Endothelial cell of umbilical vein (primary cell): Measurements from ENCODE around the gene IZUMO4. TPM values are rescaled to one million over a fixed set of nuclear protein-coding genes. Genes with fewer than 3 reads are reported as not detected.
"Not testable (repeated sequence)": the region's sequence is repeated elsewhere in the genome, so short reads cannot be mapped to it uniquely, and the experiment has no call there.

Experiments
- BruUV-seq: library from RNA; stranded (reverse); fragments of 400-500 nt; replicated peaks from 2 replicates; lab custom pipeline; 2021; lab: Mats Ljungman, UMichigan
- CTCF ChIA-PET: fragments of 300-600, 350-600 bp; sonication (Branson Sonifier 250); formaldehyde crosslinking; loops from one replicate; lab custom pipeline; 2021; ENCODE audit warnings: antibody characterized with exemption, inconsistent platforms; lab: Charles Lee
- POLR2A ChIA-PET: fragments of 300-600, 350-600 bp; sonication (Branson Sonifier 250); formaldehyde crosslinking; loops from one replicate; lab custom pipeline; 2021; ENCODE audit warnings: antibody characterized with exemption, inconsistent platforms; lab: Charles Lee
- DNase-seq: peaks from one replicate; pipeline ENCODE4 v3.0.0-alpha.2; 2011; ENCODE audit warnings: low read depth, low spot score
- FAIRE-seq: peaks from 2 replicates; lab custom pipeline; 2011; peaks lifted over from hg19 to GRCh38; lab: Jason Lieb, UNC
- H2AFZ ChIP-seq: 2 replicates; pipeline ENCODE4 v1.6.0; 2012; ENCODE audit warnings: low read depth, low read length, control low read depth, inconsistent platforms
- H3K27ac ChIP-seq: 2 replicates; pipeline ENCODE4 v1.5.1; 2011; ENCODE audit warnings: low read depth, mild to moderate bottlenecking, control low read depth, low read length, moderate library complexity; ENCODE audit not compliant: insufficient read depth
- H3K27me3 ChIP-seq, 2 experiments: 2 replicates each; pipeline versions ENCODE4 v1.6.0 to v1.6.1; 2011; ENCODE audit warnings: low read length in 2 of 2, mixed read lengths in 1 of 2; ENCODE audit not compliant: control insufficient read depth in 2 of 2, insufficient read depth in 2 of 2
- H3K36me3 ChIP-seq, 2 experiments: 2 replicates in 1 of 2; 3 replicates in 1 of 2; pipeline ENCODE4 v1.5.1; 2011; ENCODE audit warnings: low read length in 2 of 2, mild to moderate bottlenecking in 1 of 2, moderate library complexity in 1 of 2; ENCODE audit not compliant: control insufficient read depth in 2 of 2, insufficient read depth in 2 of 2; ENCODE audit errors: extremely low read depth in 1 of 2
- H3K4me1 ChIP-seq: 3 replicates; pipeline ENCODE4 v1.5.1; 2011; ENCODE audit warnings: mild to moderate bottlenecking, low read length; ENCODE audit not compliant: control insufficient read depth, insufficient read depth; ENCODE audit errors: extremely low read depth
- H3K4me2 ChIP-seq: 2 replicates; pipeline ENCODE4 v1.6.1; 2011; ENCODE audit warnings: low read length, control low read depth, mixed read lengths; ENCODE audit not compliant: insufficient read depth
- H3K4me3 ChIP-seq, 3 experiments: fragments of 200-600 bp in 1 of 3; sonication (generic), shearing (Covaris generic) in 1 of 3; replicated peaks in 1 of 3; 2 replicates each; pipeline ENCODE4 v1.5.1; 2011 to 2016; ENCODE audit warnings: control low read depth in 3 of 3, low read length in 3 of 3, mild to moderate bottlenecking in 2 of 3, inconsistent platforms in 1 of 3, low read depth in 1 of 3, moderate library complexity in 1 of 3; ENCODE audit not compliant: insufficient read depth in 1 of 3
- H3K79me2 ChIP-seq: 2 replicates; pipeline ENCODE4 v1.6.0; 2012; ENCODE audit warnings: low read length, inconsistent platforms; ENCODE audit not compliant: control insufficient read depth, insufficient read depth
- H3K9ac ChIP-seq: replicated peaks from 2 replicates; pipeline ENCODE3; 2011; ENCODE audit warnings: low read length, control low read depth; ENCODE audit not compliant: insufficient read depth; ENCODE audit errors: extremely low read depth
- H3K9me1 ChIP-seq: replicated peaks from 3 replicates; pipeline ENCODE4 v1.6.0; 2011; ENCODE audit warnings: mild to moderate bottlenecking, low read length; ENCODE audit not compliant: control insufficient read depth, insufficient read depth; ENCODE audit errors: extremely low read depth
- H3K9me3 ChIP-seq: replicated peaks from 2 replicates; pipeline ENCODE4 v1.5.1; 2012; ENCODE audit warnings: low read length, inconsistent platforms; ENCODE audit not compliant: control insufficient read depth, insufficient read depth
- H4K20me1 ChIP-seq: replicated peaks from 2 replicates; pipeline ENCODE3; 2011; ENCODE audit warnings: mild to moderate bottlenecking, low read length; ENCODE audit not compliant: control insufficient read depth, insufficient read depth; ENCODE audit errors: extremely low read depth
- CTCF ChIP-seq, 2 donors: IDR thresholded peaks; 1 replicate in 1 of 2; 2 replicates in 1 of 2; pipeline ENCODE4 v1.5.1; 2011; ENCODE audit warnings: low read length in 2 of 2, mild to moderate bottlenecking in 2 of 2, moderate library complexity in 2 of 2, control low read depth in 1 of 2, inconsistent platforms in 1 of 2, low read depth in 1 of 2; ENCODE audit not compliant: insufficient read depth in 1 of 2; ENCODE audit errors: extremely low read depth in 1 of 2
- EZH2 ChIP-seq: IDR thresholded peaks from 2 replicates; pipeline ENCODE4 v1.6.1; 2012; ENCODE audit warnings: borderline replicate concordance, low read depth, mild to moderate bottlenecking, moderate library complexity, low read length, inconsistent platforms; ENCODE audit not compliant: severe bottlenecking
- FOS ChIP-seq: IDR thresholded peaks from 2 replicates; pipeline ENCODE4 v1.6.1; 2011; ENCODE audit warnings: mild to moderate bottlenecking, low read length, moderate library complexity, borderline replicate concordance; ENCODE audit not compliant: insufficient read depth
- GATA2 ChIP-seq: IDR thresholded peaks from 2 replicates; pipeline ENCODE4 v1.7.0; 2011; ENCODE audit warnings: low read depth, mild to moderate bottlenecking, moderate library complexity, mixed read lengths, low read length; ENCODE audit not compliant: insufficient read length, insufficient read depth
- JUN ChIP-seq: IDR thresholded peaks from 2 replicates; pipeline ENCODE4 v1.6.1; 2011; ENCODE audit warnings: borderline replicate concordance, low read depth; ENCODE audit not compliant: insufficient read length, insufficient read depth
- POLR2A ChIP-seq: IDR thresholded peaks from 2 replicates; pipeline ENCODE4 v1.6.1; 2012; ENCODE audit warnings: low read depth, mild to moderate bottlenecking, control low read depth, low read length
- POLR2AphosphoS5 ChIP-seq: IDR thresholded peaks from 2 replicates; pipeline ENCODE4 v1.6.1; 2012; ENCODE audit warnings: low read depth, mild to moderate bottlenecking, control low read depth, low read length, moderate library complexity; ENCODE audit not compliant: insufficient read depth
- dilution Hi-C: fragments of 300-500 bp; cut with MboI; formaldehyde crosslinking; loops from one replicate; pipeline ENCODE4 v1.15.0; 2019; ENCODE audit warnings: low sequenced_read_pairs; ENCODE audit not compliant: extremely low pct_ligation_motif_present
- intact Hi-C: fragments of 100-400 bp; cut with micrococcal nuclease; formaldehyde crosslinking; loops from one replicate; pipeline ENCODE4 v1.10.0; 2022
- polyA plus RNA-seq, 4 experiments: library from polyadenylated mRNA; depleted of rRNA in 3 of 4; stranded (reverse) in 3 of 4; unstranded in 1 of 4; fragments of >200 nt; gene quantifications; 2 replicates each; pipeline versions ENCODE4 v1.2.1 to v1.2.3, GENCODE V29; 2011 to 2012; ENCODE audit warnings: missing spikeins in 1 of 4
- total RNA-seq: library from RNA; stranded (reverse); gene quantifications from 2 replicates; pipeline ENCODE4 v1.2.3, GENCODE V29; 2021
- TF ChIP-seq, protein P1 (sequence below): IDR thresholded peaks from 2 replicates; pipeline ENCODE4 v1.6.1; 2011; ENCODE audit not compliant: insufficient read depth, insufficient read length

IZUMO4 gene
- total and polyA plus RNA-seq, 2 donors (not counting 3 experiments of a cell fraction or from before 2014, with no cell fraction given), result 1.1 to 2.0 TPM

GRCh38 chr19:2127758-2128157 lies 31.0 kb downstream of the IZUMO4 start:
- no peak overlapping the region for H2AFZ ChIP-seq
- dilution Hi-C loops, result no loop called here
- H3K27ac ChIP-seq, result no peak overlapping the region
- H3K4me3 ChIP-seq, result no peak overlapping the region
- H3K9me3 ChIP-seq, result no peaks in the 10 kb centered on the region
- H3K27me3 ChIP-seq, result no peaks in the 10 kb centered on the region
- H3K4me2 ChIP-seq, result no peak overlapping the region
- ChIA-PET CTCF (no interaction called here), POLR2A (no interaction called here)
- TF ChIP-seq POLR2A (no peak), CTCF (IDR thresholded peaks at IDR 0.05; ENCODE audit: extremely low read depth in 1 of 2, insufficient read depth in 1 of 2, low read depth in 1 of 2, low read length in 2 of 2) (no peak), POLR2AphosphoS5 (no peak), GATA2 (no peak), JUN (no peak), FOS (no peak), EZH2 (no peak)
- TF ChIP-seq, protein P1, sequence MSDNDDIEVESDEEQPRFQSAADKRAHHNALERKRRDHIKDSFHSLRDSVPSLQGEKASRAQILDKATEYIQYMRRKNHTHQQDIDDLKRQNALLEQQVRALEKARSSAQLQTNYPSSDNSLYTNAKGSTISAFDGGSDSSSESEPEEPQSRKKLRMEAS, result no peak
- no peak overlapping the region for H3K9ac ChIP-seq
- no peak for DNase-seq
- peaks cover 2% of the 10 kb centered on the region for H3K79me2 ChIP-seq
- intact Hi-C loops, result no loop called here
- no TSS peak for BruUV-seq
- H3K4me1 ChIP-seq, result no peaks in the 10 kb centered on the region
- H3K9me1 ChIP-seq, result no peaks in the 10 kb centered on the region
- FAIRE-seq, result no peak
- H4K20me1 ChIP-seq, result no peaks in the 10 kb centered on the region
- H3K36me3 ChIP-seq, result peaks cover 14 to 71% of the 10 kb centered on the region in 2 experiments

DNA sequence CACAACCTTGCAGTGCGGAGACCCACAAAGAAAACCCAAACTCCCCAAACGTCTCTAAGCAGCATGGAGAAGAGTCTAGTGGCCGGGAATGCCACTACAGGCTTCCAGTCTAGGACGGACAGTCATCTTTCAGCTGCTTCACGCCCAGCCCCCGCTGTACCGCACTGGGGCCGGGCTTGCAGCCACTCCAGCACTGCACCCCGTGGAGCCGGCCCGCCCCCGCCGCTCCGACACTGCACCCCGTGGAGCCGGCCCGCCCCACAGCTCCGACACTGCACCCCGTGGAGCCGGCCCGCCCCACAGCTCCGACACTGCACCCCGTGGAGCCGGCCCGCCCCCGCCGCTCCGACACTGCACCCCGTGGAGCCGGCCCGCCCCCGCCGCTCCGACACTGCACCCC lies 31.5 kb downstream of the IZUMO4 start:
- peaks cover 11 to 70% of the 10 kb centered on the region in 2 experiments for H3K36me3 ChIP-seq
- H3K4me2 ChIP-seq, POLR2A ChIA-PET, H3K4me3 ChIP-seq, intact Hi-C loops, H2AFZ ChIP-seq, CTCF ChIA-PET, H3K9ac ChIP-seq, H3K79me2 ChIP-seq, H3K9me1 ChIP-seq, H4K20me1 ChIP-seq, H3K27me3 ChIP-seq, H3K27ac ChIP-seq, dilution Hi-C loops, H3K4me1 ChIP-seq, DNase-seq, FAIRE-seq, H3K9me3 ChIP-seq, BruUV-seq: not testable (repeated sequence)
